Liver (tissue), 9 donors: ENCODE results near the gene HHAT. TPM values are rescaled to one million over a fixed set of nuclear protein-coding genes. Genes with fewer than 3 reads are reported as not detected.

Experiments used
- DNase-seq: peaks from one replicate; pipeline ENCODE4 v3.0.0-alpha.2; 2017; ENCODE audit warnings: low spot score
- H3K27ac ChIP-seq, 2 donors: one replicate each; pipeline ENCODE4 v1.7.0; 2013; ENCODE audit warnings: inconsistent platforms in 2 of 2, low read length in 2 of 2, control low read depth in 1 of 2, low read depth in 1 of 2, mild to moderate bottlenecking in 1 of 2
- H3K27me3 ChIP-seq, 4 donors: one replicate each; pipeline versions ENCODE4 v1.6.1 to v1.7.0; 2013; ENCODE audit warnings: low read length in 3 of 4, inconsistent platforms in 1 of 4, mild to moderate bottlenecking in 1 of 4, moderate library complexity in 1 of 4; ENCODE audit not compliant: control insufficient read depth in 4 of 4, insufficient read depth in 4 of 4
- H3K36me3 ChIP-seq, 4 donors: one replicate each; pipeline versions ENCODE4 v1.6.1 to v1.7.0; 2013; ENCODE audit warnings: low read length in 3 of 4, mild to moderate bottlenecking in 3 of 4, low read depth in 1 of 4, moderate library complexity in 1 of 4; ENCODE audit not compliant: control insufficient read depth in 4 of 4, insufficient read depth in 3 of 4
- H3K4me1 ChIP-seq, 4 donors: one replicate each; pipeline versions ENCODE4 v1.6.1 to v1.7.0; 2013; ENCODE audit warnings: low read length in 3 of 4, mild to moderate bottlenecking in 3 of 4, moderate library complexity in 1 of 4; ENCODE audit not compliant: control insufficient read depth in 4 of 4, insufficient read depth in 4 of 4
- H3K4me3 ChIP-seq, 3 donors: one replicate each; pipeline versions ENCODE4 v1.6.1 to v1.7.0; 2013; ENCODE audit warnings: low read length in 3 of 3, control low read depth in 1 of 3, low read depth in 1 of 3, mild to moderate bottlenecking in 1 of 3
- H3K9ac ChIP-seq, 2 donors: one replicate each; pipeline ENCODE4 v1.7.0; 2013; ENCODE audit warnings: low read length in 2 of 2, mild to moderate bottlenecking in 2 of 2, moderate library complexity in 2 of 2, control low read depth in 1 of 2, low read depth in 1 of 2
- H3K9me3 ChIP-seq, 4 donors: one replicate each; pipeline versions ENCODE4 v1.6.1 to v1.7.0; 2013; ENCODE audit warnings: low read length in 3 of 4; ENCODE audit not compliant: control insufficient read depth in 4 of 4
- EGR1 ChIP-seq, 2 donors: IDR thresholded peaks; 2 replicates each; pipeline ENCODE4 v1.6.1; 2016 to 2018; ENCODE audit warnings: antibody characterized with exemption in 2 of 2, low read depth in 2 of 2
- FOXA1 ChIP-seq: IDR thresholded peaks from 2 replicates; pipeline ENCODE4 v1.6.1; 2016; ENCODE audit warnings: antibody characterized with exemption
- FOXA2 ChIP-seq: IDR thresholded peaks from 2 replicates; pipeline ENCODE4 v1.6.1; 2016; ENCODE audit warnings: antibody characterized with exemption
- GABPA ChIP-seq, 2 donors: IDR thresholded peaks in 1 of 2; conservative IDR thresholded peaks in 1 of 2; 2 replicates each; pipeline ENCODE4 v1.6.1; 2016; ENCODE audit warnings: antibody characterized with exemption in 2 of 2, mild to moderate bottlenecking in 1 of 2, moderate library complexity in 1 of 2
- HNF4A ChIP-seq, 2 donors: conservative IDR thresholded peaks; 2 replicates each; pipeline ENCODE4 v1.6.1; 2016; ENCODE audit warnings: antibody characterized with exemption in 2 of 2, mild to moderate bottlenecking in 2 of 2
- HNF4G ChIP-seq: IDR thresholded peaks from 2 replicates; pipeline ENCODE4 v1.6.1; 2016; ENCODE audit warnings: antibody characterized with exemption
- JUND ChIP-seq, 2 donors: IDR thresholded peaks; 2 replicates each; pipeline ENCODE4 v1.6.1; 2016; ENCODE audit warnings: antibody characterized with exemption in 2 of 2
- NR2F2 ChIP-seq: IDR thresholded peaks from 2 replicates; pipeline ENCODE4 v1.6.1; 2016; ENCODE audit warnings: antibody characterized with exemption
- RAD21 ChIP-seq, 2 donors: IDR thresholded peaks; 2 replicates each; pipeline ENCODE4 v1.6.1; 2016; ENCODE audit warnings: antibody characterized with exemption in 2 of 2, mild to moderate bottlenecking in 2 of 2
- REST ChIP-seq: IDR thresholded peaks from 2 replicates; pipeline ENCODE4 v1.6.1; 2016; ENCODE audit warnings: antibody characterized with exemption, mild to moderate bottlenecking
- RXRA ChIP-seq, 2 donors: IDR thresholded peaks; 2 replicates each; pipeline ENCODE4 v1.6.1; 2017 to 2018; ENCODE audit warnings: antibody characterized with exemption in 2 of 2, mild to moderate bottlenecking in 1 of 2
- SP1 ChIP-seq: IDR thresholded peaks from 2 replicates; pipeline ENCODE4 v1.6.1; 2018; ENCODE audit warnings: antibody characterized with exemption, mild to moderate bottlenecking
- YY1 ChIP-seq: IDR thresholded peaks from 2 replicates; pipeline ENCODE4 v1.6.1; 2016; ENCODE audit warnings: antibody characterized with exemption, mild to moderate bottlenecking
- WGBS: extraction: QIAGEN DNeasy Blood & Tissue Kit; methylation state at CpG from one replicate; pipeline ENCODE4 v1.1.7; 2013; 5-methylcytosine and 5-hydroxymethylcytosine counted together
- polyA plus RNA-seq, 2 donors: library from polyadenylated mRNA; stranded (reverse) in 1 of 2; unstranded in 1 of 2; fragments of 200-250 nt in 1 of 2; fragments of >200 nt in 1 of 2; fragmentation: Nextera tagmentation in 1 of 2; extraction: Ambion mirVana in 1 of 2; gene quantifications; one replicate each; pipeline versions ENCODE4 v1.2.1 to v1.2.3, GENCODE V29; 2013 to 2015
- total RNA-seq, 2 donors: library from RNA; depleted of rRNA; stranded (reverse); fragments of >200 nt; gene quantifications; one replicate each; pipeline ENCODE4 v1.2.3, GENCODE V29; 2014
- TF ChIP-seq, protein P1 (sequence below): IDR thresholded peaks from 2 replicates; pipeline ENCODE4 v1.6.1; 2016; ENCODE audit warnings: antibody characterized with exemption
- TF ChIP-seq, protein P2 (sequence below): IDR thresholded peaks from 2 replicates; pipeline ENCODE4 v1.6.1; 2016; ENCODE audit warnings: antibody characterized with exemption
- TF ChIP-seq, protein P3 (sequence below): IDR thresholded peaks from 2 replicates; pipeline ENCODE4 v1.6.1; 2016; ENCODE audit warnings: antibody characterized with exemption
- donor health status: healthy.
- donor health status: healthy.
- donor health status: healthy.
- donor health status: healthy.
- donor health status: healthy.

The HHAT gene
- total and polyA plus RNA-seq, 4 donors = 1.3 to 2.2 (median 1.6) TPM

DNA sequence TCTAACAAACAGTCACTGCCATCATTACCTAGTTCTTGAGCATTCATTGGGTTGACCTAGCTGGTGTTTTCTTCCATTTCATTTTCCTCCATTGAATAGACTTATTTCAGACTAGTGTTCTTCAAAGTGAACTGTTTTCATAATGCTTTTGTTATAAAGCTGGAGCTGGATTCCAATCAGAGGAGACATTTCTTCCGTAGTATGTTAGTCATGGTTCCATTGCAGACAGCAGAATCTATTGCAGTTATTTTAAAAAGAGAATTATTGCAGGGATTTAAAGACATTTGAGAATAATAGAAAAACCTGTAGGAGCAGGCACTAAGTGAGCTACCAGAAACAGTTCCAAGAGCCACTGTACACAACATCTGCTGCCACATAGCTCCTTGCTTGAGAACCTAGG lies 50.0 kb downstream of the HHAT start:
- Histone ChIP-seq H3K27ac (no peak overlapping the region), H3K4me1 (peaks cover 1 to 11% (median 9%) of the 10 kb centered on the region in 4 donors), H3K36me3 (no peaks in the 10 kb centered on the region), H3K27me3 (no peaks in the 10 kb centered on the region), H3K9me3 (no peaks in the 10 kb centered on the region), H3K4me3 (no peak overlapping the region), H3K9ac (no peak overlapping the region)
- no peak for DNase-seq
- TF ChIP-seq HNF4G = no peak
- TF ChIP-seq, protein P1, sequence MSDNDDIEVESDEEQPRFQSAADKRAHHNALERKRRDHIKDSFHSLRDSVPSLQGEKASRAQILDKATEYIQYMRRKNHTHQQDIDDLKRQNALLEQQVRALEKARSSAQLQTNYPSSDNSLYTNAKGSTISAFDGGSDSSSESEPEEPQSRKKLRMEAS = no peak
- no peak for TF ChIP-seq YY1
- TF ChIP-seq FOXA2 = no peak
- TF ChIP-seq, protein P2, sequence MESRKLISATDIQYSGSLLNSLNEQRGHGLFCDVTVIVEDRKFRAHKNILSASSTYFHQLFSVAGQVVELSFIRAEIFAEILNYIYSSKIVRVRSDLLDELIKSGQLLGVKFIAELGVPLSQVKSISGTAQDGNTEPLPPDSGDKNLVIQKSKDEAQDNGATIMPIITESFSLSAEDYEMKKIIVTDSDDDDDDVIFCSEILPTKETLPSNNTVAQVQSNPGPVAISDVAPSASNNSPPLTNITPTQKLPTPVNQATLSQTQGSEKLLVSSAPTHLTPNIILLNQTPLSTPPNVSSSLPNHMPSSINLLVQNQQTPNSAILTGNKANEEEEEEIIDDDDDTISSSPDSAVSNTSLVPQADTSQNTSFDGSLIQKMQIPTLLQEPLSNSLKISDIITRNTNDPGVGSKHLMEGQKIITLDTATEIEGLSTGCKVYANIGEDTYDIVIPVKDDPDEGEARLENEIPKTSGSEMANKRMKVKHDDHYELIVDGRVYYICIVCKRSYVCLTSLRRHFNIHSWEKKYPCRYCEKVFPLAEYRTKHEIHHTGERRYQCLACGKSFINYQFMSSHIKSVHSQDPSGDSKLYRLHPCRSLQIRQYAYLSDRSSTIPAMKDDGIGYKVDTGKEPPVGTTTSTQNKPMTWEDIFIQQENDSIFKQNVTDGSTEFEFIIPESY = no peak
- no peak for TF ChIP-seq HNF4A (conservative IDR thresholded peaks at IDR 0.05)
- no peak for TF ChIP-seq GABPA (IDR thresholded peaks at IDR 0.05 in 1 of 2, conservative IDR thresholded peaks at IDR 0.05 in 1 of 2)
- TF ChIP-seq, protein P3, sequence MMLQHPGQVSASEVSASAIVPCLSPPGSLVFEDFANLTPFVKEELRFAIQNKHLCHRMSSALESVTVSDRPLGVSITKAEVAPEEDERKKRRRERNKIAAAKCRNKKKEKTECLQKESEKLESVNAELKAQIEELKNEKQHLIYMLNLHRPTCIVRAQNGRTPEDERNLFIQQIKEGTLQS = no peak
- no peak for TF ChIP-seq FOXA1
- TF ChIP-seq JUND (IDR thresholded peaks at IDR 0.05) = no peak
- WGBS = 100% methylated on average over 1 of the region's 1 CpG

GRCh38 chr1:210381934-210382333 lies 53.2 kb downstream of the HHAT start:
- no peak for TF ChIP-seq REST
- TF ChIP-seq HNF4G = no peak
- TF ChIP-seq NR2F2 = no peak
- no peak for TF ChIP-seq JUND (IDR thresholded peaks at IDR 0.05)
- TF ChIP-seq YY1 = no peak
- TF ChIP-seq, protein P3 = no peak
- no peak for TF ChIP-seq RXRA (IDR thresholded peaks at IDR 0.05)
- TF ChIP-seq SP1 = no peak
- no peak for TF ChIP-seq RAD21 (IDR thresholded peaks at IDR 0.05)
- TF ChIP-seq EGR1 (IDR thresholded peaks at IDR 0.05; ENCODE audit: low read depth in 2 of 2) = no peak
- Histone ChIP-seq H3K4me1 (peaks cover 3 to 10% (median 5%) of the 10 kb centered on the region in 4 donors), H3K9me3 (no peaks in the 10 kb centered on the region), H3K4me3 (no peak overlapping the region), H3K27ac (no peak overlapping the region), H3K36me3 (no peaks in the 10 kb centered on the region), H3K27me3 (no peaks in the 10 kb centered on the region), H3K9ac (no peak overlapping the region)
- DNase-seq = no peak
- 95% methylated on average over 4 of the region's 4 CpGs for WGBS
